ENCODE results near the gene GCA.

GCA gene

DNA sequence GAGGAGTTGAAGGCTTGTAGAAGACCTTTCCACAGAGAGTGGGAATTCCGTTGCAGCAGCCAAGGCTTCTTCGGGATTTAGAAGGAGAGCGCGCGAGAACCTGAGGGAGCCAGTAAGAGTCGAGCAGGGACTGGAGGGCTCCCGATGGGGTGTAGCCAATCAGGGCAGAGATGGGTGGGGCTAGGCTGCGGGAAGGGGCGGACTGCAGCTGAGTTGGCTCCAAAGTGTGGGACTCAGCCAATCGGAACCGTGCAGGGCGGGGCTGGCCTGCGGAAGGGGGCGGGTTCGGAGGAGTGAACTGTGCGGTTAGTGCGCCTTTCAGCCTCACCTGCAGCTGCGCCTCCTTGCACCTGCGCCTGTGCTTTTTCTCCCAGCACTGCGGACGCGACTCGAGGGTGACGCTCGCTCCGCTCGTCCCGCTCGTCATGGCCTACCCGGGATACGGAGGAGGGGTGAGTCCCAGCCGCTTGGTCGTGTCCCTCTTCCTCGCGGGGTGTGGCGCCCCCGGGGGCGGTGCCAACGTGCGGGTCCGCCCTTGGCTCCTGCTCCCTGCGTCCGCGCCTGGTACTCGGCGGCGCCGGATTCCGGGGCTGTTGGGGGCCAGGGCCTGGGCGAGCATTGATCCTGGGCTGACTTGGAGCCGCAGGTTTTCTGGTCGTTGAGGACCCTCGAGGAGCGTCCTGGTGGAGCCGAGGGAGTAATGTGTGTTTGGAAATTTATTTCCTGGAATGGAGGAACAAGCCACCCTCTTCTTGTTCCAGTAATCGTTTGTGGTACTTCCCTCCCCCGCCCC is at the start of gene GCA:
TSS of gene GCA (plus strand) at position 309 of the 793 bp plus-strand sequence. CDS start at position 426, 117 bp downstream.
- no peaks in the 10 kb centered on the region for H3K27me3 Mint-ChIP-seq
- DNase-seq: peak; percentile 99
- H3K36me3 Mint-ChIP-seq (ENCODE audit: low read depth): peaks cover 3% of the 10 kb centered on the region
- H3K9me3 Mint-ChIP-seq: no peaks in the 10 kb centered on the region
- H3K27ac Mint-ChIP-seq: peak within 1 kb of the TSS; percentile 81
- H3K4me3 Mint-ChIP-seq: peak within 1 kb of the TSS; percentile 87
- peaks cover 18% of the 10 kb centered on the region for H3K4me1 Mint-ChIP-seq (ENCODE audit: low read depth)

DNA sequence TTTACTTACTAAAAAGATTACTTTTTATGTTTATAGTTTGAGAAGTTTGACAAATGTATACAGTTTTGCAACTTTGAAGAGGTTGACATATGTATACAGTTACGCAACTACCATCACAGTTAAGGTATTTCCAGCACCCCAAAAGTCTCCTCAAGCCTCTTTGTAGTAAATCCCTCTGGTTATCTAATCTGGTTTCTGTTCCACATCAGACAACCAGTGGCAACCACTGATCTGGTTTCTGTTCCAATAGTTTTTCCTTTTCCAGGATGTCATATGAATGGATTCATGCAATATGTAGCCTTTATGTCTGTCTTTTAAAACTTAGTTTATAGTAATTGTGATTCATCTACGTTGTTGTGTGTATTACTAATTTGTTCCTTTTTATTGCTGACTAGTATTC is 48.9 kb upstream of the GCA start:
- Mint-ChIP-seq H3K4me1 (ENCODE audit: low read depth) (peaks cover 2% of the 10 kb centered on the region), H3K36me3 (ENCODE audit: low read depth) (peaks cover 22% of the 10 kb centered on the region), H3K4me3 (no peak overlapping the region), H3K27me3 (no peaks in the 10 kb centered on the region), H3K9me3 (no peaks in the 10 kb centered on the region), H3K27ac (no peak overlapping the region)
- no peak for DNase-seq

DNA sequence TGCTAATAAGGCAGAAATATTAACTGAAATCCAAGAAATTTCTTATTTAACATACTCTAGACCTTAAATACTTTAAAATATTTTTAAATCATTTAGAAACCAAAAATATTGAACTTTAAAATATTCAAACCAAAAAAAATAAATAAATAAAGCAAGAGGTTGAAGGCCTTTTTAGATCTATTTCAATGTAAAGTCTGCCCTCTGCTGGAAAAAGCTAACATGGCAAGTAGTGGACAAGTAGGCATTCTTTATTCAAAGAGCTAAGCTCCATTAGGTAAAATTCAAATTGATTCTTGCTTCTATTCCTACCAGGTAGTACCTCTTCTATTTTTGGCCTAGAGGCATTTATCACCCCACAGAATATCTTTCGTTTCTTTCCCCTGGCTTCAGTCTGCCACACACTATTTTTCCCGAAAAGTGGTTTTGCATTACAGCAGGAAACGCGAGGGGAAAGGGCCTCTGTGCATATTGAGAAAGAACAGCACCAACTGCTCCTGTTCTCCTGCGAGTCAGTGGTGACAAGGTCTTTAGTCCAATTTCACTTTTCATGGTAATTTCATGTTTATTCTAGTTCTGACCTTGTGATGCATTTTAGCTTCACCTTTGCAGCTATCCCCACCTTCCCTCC is 45.9 kb upstream of the GCA start:
- Mint-ChIP-seq H3K4me1 (ENCODE audit: low read depth) (no peaks in the 10 kb centered on the region), H3K9me3 (no peaks in the 10 kb centered on the region), H3K4me3 (no peak overlapping the region)

GRCh38 chr2:162298669-162299335 is 45.1 kb upstream of the GCA start:
- no peaks in the 10 kb centered on the region for H3K4me1 Mint-ChIP-seq (ENCODE audit: low read depth)
- H3K9me3 Mint-ChIP-seq: no peaks in the 10 kb centered on the region
- H3K4me3 Mint-ChIP-seq: no peak overlapping the region
- peaks cover 2% of the 10 kb centered on the region for H3K36me3 Mint-ChIP-seq (ENCODE audit: low read depth)
- no peak for DNase-seq
- H3K27me3 Mint-ChIP-seq: no peaks in the 10 kb centered on the region
- H3K27ac Mint-ChIP-seq: no peak overlapping the region

More for the DNA sequence above, 45.9 kb upstream of the GCA start:
- no peak overlapping the region for H3K27ac Mint-ChIP-seq
- no peaks in the 10 kb centered on the region for H3K27me3 Mint-ChIP-seq
- DNase-seq: no peak
- H3K36me3 Mint-ChIP-seq (ENCODE audit: low read depth): peaks cover 4% of the 10 kb centered on the region

GRCh38 chr2:162300266-162300665 is 43.7 kb upstream of the GCA start:
- peaks cover 8% of the 10 kb centered on the region for H3K36me3 Mint-ChIP-seq (ENCODE audit: low read depth)
- H3K4me3 Mint-ChIP-seq: no peak overlapping the region
- no peaks in the 10 kb centered on the region for H3K4me1 Mint-ChIP-seq (ENCODE audit: low read depth)
- no peak for DNase-seq
- H3K27ac Mint-ChIP-seq: no peak overlapping the region
- H3K27me3 Mint-ChIP-seq: no peaks in the 10 kb centered on the region
- H3K9me3 Mint-ChIP-seq: no peaks in the 10 kb centered on the region

DNA sequence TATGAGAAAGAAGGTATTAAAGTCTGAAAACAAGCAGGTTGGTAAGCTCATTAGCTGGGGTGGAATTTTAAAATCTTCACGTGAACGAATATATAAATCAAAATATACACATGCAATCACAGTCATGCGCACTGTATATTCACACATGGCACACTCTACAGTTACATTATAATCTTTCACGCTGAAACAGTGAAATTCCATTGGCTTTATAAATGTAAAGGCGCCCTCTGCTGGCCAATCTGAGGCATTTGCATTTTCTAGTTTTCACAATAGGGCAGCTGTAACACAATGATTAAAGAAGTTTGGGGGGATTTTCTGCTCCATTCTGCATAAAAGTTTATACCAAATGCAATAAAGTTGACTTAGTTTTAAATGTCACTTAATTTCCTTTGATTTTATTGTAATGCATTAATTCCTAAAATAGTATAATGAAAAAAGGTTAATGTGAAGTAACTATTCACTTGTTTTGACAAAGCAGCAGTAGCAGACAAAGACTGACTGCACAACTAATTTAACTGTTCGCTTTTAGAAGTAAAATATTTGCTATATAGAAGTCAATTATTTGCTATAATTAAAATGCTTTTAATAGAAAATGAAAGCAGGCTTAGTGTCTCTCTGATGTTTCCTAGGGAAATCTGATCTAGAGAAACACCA is 42.7 kb upstream of the GCA start:
- no peaks in the 10 kb centered on the region for H3K4me1 Mint-ChIP-seq (ENCODE audit: low read depth)
- DNase-seq: no peak
- peaks cover 13% of the 10 kb centered on the region for H3K36me3 Mint-ChIP-seq (ENCODE audit: low read depth)
- H3K9me3 Mint-ChIP-seq: no peaks in the 10 kb centered on the region
- H3K27ac Mint-ChIP-seq: no peak overlapping the region
- H3K27me3 Mint-ChIP-seq: no peaks in the 10 kb centered on the region
- H3K4me3 Mint-ChIP-seq: no peak overlapping the region

DNA sequence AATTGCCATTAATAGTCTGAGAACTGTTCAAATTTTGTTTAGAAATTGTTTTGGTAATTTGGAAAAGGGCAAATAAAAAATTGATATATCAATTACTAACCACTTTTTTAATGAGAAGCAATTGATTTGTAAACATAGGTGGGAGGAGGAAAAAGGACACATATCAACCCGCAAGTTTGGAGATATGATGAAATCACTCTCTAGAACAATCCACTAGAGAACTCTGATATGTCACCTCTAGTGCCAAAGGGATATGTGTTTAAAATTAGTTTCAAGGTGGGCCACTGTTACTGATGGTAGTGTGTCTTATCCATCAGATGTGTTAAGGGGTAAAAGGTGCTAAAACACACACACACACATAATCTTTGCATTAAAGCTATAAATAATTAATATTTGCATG is 42.1 kb upstream of the GCA start:
- H3K27me3 Mint-ChIP-seq: no peaks in the 10 kb centered on the region

DNA sequence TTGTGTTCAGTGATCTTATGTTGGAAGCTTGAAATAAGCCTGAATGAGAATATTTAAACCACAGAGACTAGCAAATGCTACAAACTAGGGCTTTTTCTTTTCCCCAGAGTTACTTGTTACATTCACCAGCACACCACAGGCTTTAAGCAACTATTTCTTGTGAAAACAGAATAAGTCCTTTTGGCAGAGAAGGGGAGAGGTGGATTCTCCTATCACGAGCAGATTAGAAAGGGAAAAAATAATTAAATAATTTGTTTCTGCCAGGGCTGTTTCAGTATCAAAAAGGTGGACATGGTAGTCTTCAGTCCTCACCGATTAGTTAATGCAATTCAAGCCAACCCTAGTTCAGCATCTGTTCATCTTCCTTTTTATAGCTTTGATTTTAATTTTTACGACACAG is 38.0 kb upstream of the GCA start:
- H3K9me3 Mint-ChIP-seq: no peaks in the 10 kb centered on the region
- no peak overlapping the region for H3K4me3 Mint-ChIP-seq
- no peak for DNase-seq
- peaks cover 22% of the 10 kb centered on the region for H3K4me1 Mint-ChIP-seq (ENCODE audit: low read depth)
- H3K36me3 Mint-ChIP-seq (ENCODE audit: low read depth): peaks cover 45% of the 10 kb centered on the region
- H3K27ac Mint-ChIP-seq: no peak overlapping the region
- H3K27me3 Mint-ChIP-seq: no peaks in the 10 kb centered on the region

More for the DNA sequence above, 42.1 kb upstream of the GCA start:
- DNase-seq: no peak
- H3K9me3 Mint-ChIP-seq: no peaks in the 10 kb centered on the region
- no peak overlapping the region for H3K27ac Mint-ChIP-seq
- peaks cover 15% of the 10 kb centered on the region for H3K36me3 Mint-ChIP-seq (ENCODE audit: low read depth)
- H3K4me1 Mint-ChIP-seq (ENCODE audit: low read depth): no peaks in the 10 kb centered on the region
- H3K4me3 Mint-ChIP-seq: no peak overlapping the region

- Mint-ChIP-seq H3K9me3 (no peaks in the 10 kb centered on the region), H3K4me3 (no peak overlapping the region), H3K36me3 (ENCODE audit: low read depth) (peaks cover 46% of the 10 kb centered on the region), H3K27me3 (no peaks in the 10 kb centered on the region), H3K4me1 (ENCODE audit: low read depth) (peaks cover 48% of the 10 kb centered on the region), H3K27ac (peak overlapping the region; percentile 34)
- no peak for DNase-seq
Observed at GRCh38 chr2:162308747-162309503, 35.0 kb upstream of the GCA start.

- Mint-ChIP-seq H3K4me1 (ENCODE audit: low read depth) (peaks cover 81% of the 10 kb centered on the region), H3K36me3 (ENCODE audit: low read depth) (peaks cover 40% of the 10 kb centered on the region)
Observed at GRCh38 chr2:162312853-162313252, 31.1 kb upstream of the GCA start.

GRCh38 chr2:162315938-162316337 is 28.0 kb upstream of the GCA start:
- H3K4me1 Mint-ChIP-seq (ENCODE audit: low read depth): peaks cover 80% of the 10 kb centered on the region
- DNase-seq: no peak
- H3K4me3 Mint-ChIP-seq: peak overlapping the region; percentile 84
- H3K9me3 Mint-ChIP-seq: no peaks in the 10 kb centered on the region
- H3K36me3 Mint-ChIP-seq (ENCODE audit: low read depth): peaks cover 24% of the 10 kb centered on the region
- H3K27me3 Mint-ChIP-seq: no peaks in the 10 kb centered on the region
- no peak overlapping the region for H3K27ac Mint-ChIP-seq

More at GRCh38 chr2:162312853-162313252, 31.1 kb upstream of the GCA start:
- DNase-seq: no peak
- no peaks in the 10 kb centered on the region for H3K27me3 Mint-ChIP-seq
- no peak overlapping the region for H3K27ac Mint-ChIP-seq
- H3K9me3 Mint-ChIP-seq: no peaks in the 10 kb centered on the region
- H3K4me3 Mint-ChIP-seq: no peak overlapping the region

DNA sequence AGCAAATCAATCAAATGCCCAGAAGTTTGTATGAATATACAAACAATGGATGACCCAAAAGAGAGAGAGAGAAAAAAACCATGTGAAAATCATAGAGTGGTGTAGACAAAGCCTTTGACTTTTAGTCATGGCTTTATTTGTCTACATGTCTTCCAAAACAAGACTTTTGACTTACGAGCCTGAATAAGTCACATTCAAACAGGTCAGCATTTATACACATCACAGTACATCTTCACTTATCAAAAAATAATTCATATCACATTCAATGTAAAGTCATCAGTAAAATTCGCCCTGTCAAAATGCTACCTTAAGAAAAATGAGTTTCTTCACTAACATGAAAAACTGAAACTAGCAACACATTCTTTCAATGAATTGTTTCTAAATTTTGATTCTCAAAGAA is 27.3 kb upstream of the GCA start:
- no peaks in the 10 kb centered on the region for H3K9me3 Mint-ChIP-seq
- no peak for DNase-seq
- peaks cover 23% of the 10 kb centered on the region for H3K36me3 Mint-ChIP-seq (ENCODE audit: low read depth)
- no peaks in the 10 kb centered on the region for H3K27me3 Mint-ChIP-seq
- peaks cover 81% of the 10 kb centered on the region for H3K4me1 Mint-ChIP-seq (ENCODE audit: low read depth)
- peak overlapping the region; percentile 84 for H3K4me3 Mint-ChIP-seq
- H3K27ac Mint-ChIP-seq: peak overlapping the region; percentile 65

- Mint-ChIP-seq H3K27ac (peak overlapping the region; percentile 97), H3K36me3 (ENCODE audit: low read depth) (peaks cover 23% of the 10 kb centered on the region), H3K27me3 (no peaks in the 10 kb centered on the region), H3K4me3 (peak overlapping the region; percentile 84), H3K4me1 (ENCODE audit: low read depth) (peaks cover 75% of the 10 kb centered on the region), H3K9me3 (no peaks in the 10 kb centered on the region)
- no peak for DNase-seq
Observed at GRCh38 chr2:162317058-162317742, 26.7 kb upstream of the GCA start.

Data from activated T-cell treated with anti-CD3 and anti-CD28 coated beads, Interleukin-2, amount 50 U/mL, for 24 hours (primary cell).